Upper lobe of right lung (tissue), 1 donor: Measurements from ENCODE around the gene CRAT. TPM values are rescaled to one million over a fixed set of nuclear protein-coding genes. Genes with fewer than 3 reads are reported as not detected.

Experiments
- ATAC-seq: fragments of 200-7000 bp; cut with Tn5 transposase; one replicate; pipeline ENCODE4 v1.9.1; 2020; ENCODE audit warnings: mild to moderate bottlenecking, moderate library complexity
- DNase-seq: peaks from one replicate; pipeline ENCODE4 v3.0.0-alpha.2; 2020
- H3K27ac ChIP-seq: fragments of 200-600 bp; one replicate; pipeline ENCODE4 v1.8.0; 2022
- H3K27me3 ChIP-seq: fragments of 200-600 bp; one replicate; pipeline ENCODE4 v1.8.0; 2022; ENCODE audit warnings: mild to moderate bottlenecking
- H3K36me3 ChIP-seq: fragments of 200-600 bp; one replicate; pipeline ENCODE4 v1.8.0; 2022
- H3K4me1 ChIP-seq: fragments of 200-600 bp; one replicate; pipeline ENCODE4 v1.8.0; 2022
- H3K4me3 ChIP-seq: fragments of 200-600 bp; one replicate; pipeline ENCODE4 v1.8.0; 2022; ENCODE audit warnings: mild to moderate bottlenecking
- H3K9me3 ChIP-seq: fragments of 200-600 bp; one replicate; pipeline ENCODE4 v1.8.0; 2022
- CTCF ChIP-seq: fragments of 200-600 bp; IDR thresholded peaks from one replicate; pipeline ENCODE4 v1.8.0; 2022; ENCODE audit warnings: antibody characterized with exemption
- intact Hi-C: fragments of 100-400 bp; cut with DNase I; formaldehyde crosslinking; loops from one replicate; pipeline ENCODE4 v1.11.0; 2022
- total RNA-seq: library from RNA; stranded (reverse); fragmentation: NEBNext Ultra II Directional; extraction: Animal tissue kit (Norgen Biotek cat#: 25700); gene quantifications from one replicate; pipeline ENCODE4 v1.2.1, GENCODE V29; 2021
- donor health status: DM: no; HTN: yes; CAD: no; lungs with severe emphysema.

CRAT gene
- total RNA-seq, 1 donor from 2014 or later: 22.8 TPM

DNA sequence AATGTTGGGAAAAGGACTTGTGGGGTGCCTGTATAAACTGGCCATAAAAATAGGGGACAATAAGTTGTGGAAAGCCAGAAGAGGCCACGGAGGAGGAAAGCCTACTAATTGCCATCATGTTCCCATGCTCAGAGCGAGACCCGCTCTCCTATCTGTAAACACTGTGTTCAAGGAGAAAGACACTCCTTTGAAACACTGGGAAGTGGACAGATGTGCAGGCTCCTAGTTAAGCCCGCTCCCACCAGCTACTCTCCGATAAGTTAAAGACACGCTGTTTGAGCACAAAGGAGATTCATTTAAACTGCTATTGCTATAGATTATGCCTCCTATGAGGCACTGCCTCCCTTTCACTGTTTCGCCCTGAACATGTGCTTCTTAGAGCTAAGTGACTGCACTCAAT is 9.3 kb downstream of the CRAT start:
- no peaks in the 10 kb centered on the region for H3K9me3 ChIP-seq
- DNase-seq (no peak), ATAC-seq (no peak)
- no peak for TF ChIP-seq CTCF
- H3K4me3 ChIP-seq: no peak overlapping the region
- no peaks in the 10 kb centered on the region for H3K4me1 ChIP-seq
- no peaks in the 10 kb centered on the region for H3K27me3 ChIP-seq
- intact Hi-C loops: no loop called here
- H3K36me3 ChIP-seq: peaks cover 2% of the 10 kb centered on the region
- H3K27ac ChIP-seq: no peak overlapping the region

- no peaks in the 10 kb centered on the region for H3K27me3 ChIP-seq
- H3K27ac ChIP-seq: no peak overlapping the region
- intact Hi-C loops: no loop called here
- H3K9me3 ChIP-seq: no peaks in the 10 kb centered on the region
- H3K4me3 ChIP-seq: no peak overlapping the region
- ATAC-seq (no peak), DNase-seq (no peak)
- peaks cover 9% of the 10 kb centered on the region for H3K36me3 ChIP-seq
- no peaks in the 10 kb centered on the region for H3K4me1 ChIP-seq
- TF ChIP-seq CTCF: no peak
These were observed 10.0 kb downstream of the CRAT start for GRCh38 chr9:129100383-129101169.

DNA sequence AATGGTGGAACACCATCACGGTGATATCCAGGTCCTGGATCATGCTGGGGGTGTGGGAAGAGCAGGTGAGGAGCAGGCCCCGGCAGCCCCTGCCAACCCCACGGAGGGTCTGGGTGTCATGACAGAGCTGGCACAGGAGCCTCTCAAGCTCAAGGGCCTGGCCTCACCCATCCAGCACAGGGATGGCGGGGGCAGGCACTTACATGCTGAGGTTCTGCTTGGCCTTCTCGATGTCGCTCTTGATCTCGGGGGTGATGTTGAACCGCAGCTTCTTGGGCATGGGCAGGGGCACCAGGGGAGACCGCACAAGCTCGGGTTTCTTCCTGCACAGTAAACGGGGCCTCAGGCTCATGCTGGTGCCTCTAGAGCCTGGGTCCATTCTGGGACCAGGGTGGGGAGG is 12.3 kb downstream of the CRAT start:
- H3K9me3 ChIP-seq: no peaks in the 10 kb centered on the region
- H3K27me3 ChIP-seq: no peaks in the 10 kb centered on the region
- DNase-seq: no peak
- H3K4me1 ChIP-seq: no peaks in the 10 kb centered on the region
- peaks cover 9% of the 10 kb centered on the region for H3K36me3 ChIP-seq
- H3K27ac ChIP-seq: no peak overlapping the region
- no peak for ATAC-seq
- TF ChIP-seq CTCF: no peak
- no peak overlapping the region for H3K4me3 ChIP-seq
- intact Hi-C loops: no loop called here

DNA sequence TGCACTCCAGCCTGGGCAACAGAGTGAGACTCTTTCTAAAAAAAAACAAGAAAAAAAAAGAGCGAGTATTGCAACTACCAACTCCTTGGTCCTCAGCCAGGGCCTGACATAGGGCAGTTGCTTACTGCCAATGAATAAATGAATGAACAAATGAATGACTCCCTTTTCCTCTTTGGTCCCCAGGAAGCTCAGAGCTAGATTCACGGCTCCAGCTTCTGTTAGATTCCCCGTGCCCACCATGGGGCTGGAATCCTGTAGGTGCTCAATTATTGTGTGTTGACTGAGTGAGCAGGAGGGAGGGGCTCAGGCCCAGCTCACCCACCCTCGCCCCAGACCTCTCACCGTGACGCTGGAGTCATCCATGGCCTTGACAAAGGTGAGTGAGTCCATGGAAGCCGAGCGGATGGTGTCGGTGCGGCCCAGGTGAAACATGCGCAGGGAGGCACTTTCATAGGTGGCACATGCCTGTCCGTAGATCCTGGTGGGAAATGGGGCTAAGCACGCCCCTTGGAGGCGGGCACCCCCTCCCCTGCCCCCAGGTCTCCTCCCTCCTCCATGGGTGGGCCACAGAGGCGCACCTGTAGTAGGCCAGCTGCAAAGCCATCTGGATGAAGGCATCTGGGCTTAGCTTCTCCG is 12.8 kb downstream of the CRAT start:
- Histone ChIP-seq H3K9me3 (no peaks in the 10 kb centered on the region), H3K4me1 (no peaks in the 10 kb centered on the region), H3K27ac (no peak overlapping the region), H3K27me3 (no peaks in the 10 kb centered on the region), H3K4me3 (no peak overlapping the region), H3K36me3 (peaks cover 9% of the 10 kb centered on the region)
- ATAC-seq (no peak), DNase-seq (no peak)
- intact Hi-C loops: no loop called here
- no peak for TF ChIP-seq CTCF

DNA sequence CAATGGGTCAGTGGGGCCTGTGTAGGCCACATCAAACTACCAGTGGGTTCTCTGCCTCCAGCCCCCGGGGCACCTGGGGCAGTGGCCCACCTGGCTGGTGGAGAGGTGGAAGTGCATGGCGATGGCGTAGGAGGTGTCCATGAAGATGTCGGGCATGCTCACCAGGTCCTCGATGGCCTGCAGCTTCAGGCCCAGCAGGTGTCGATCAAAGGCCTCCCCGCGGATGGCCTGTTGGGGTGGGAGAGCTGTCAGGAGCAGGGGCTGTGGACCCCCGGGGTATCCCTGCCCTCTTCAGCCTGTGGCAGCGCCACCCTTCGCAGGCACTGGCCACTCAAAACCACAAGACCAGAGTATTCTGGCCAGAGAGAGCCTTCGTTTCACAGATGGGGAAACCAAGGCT is 14.7 kb downstream of the CRAT start:
- H3K27me3 ChIP-seq: no peaks in the 10 kb centered on the region
- peaks cover 9% of the 10 kb centered on the region for H3K36me3 ChIP-seq
- no peak for ATAC-seq

More for the DNA sequence above, 14.7 kb downstream of the CRAT start:
- no peak for TF ChIP-seq CTCF
- H3K27ac ChIP-seq: no peak overlapping the region
- no peaks in the 10 kb centered on the region for H3K4me1 ChIP-seq
- intact Hi-C loops: no loop called here
- no peaks in the 10 kb centered on the region for H3K9me3 ChIP-seq
- no peak for DNase-seq
- H3K4me3 ChIP-seq: no peak overlapping the region
